Measurements from ENCODE around the gene ARFGEF2. TPM values are rescaled to one million over a fixed set of nuclear protein-coding genes. Genes with fewer than 3 reads are reported as not detected.
"Not testable (repeated sequence)": the region's sequence is repeated elsewhere in the genome, so short reads cannot be mapped to it uniquely, and the experiment has no call there.

ARFGEF2 gene
- total RNA-seq, 2 donors from 2014 or later: 29.8 to 31.5 TPM

GRCh38 chr20:48958743-48959142 is 37.2 kb downstream of the ARFGEF2 start:
- H3K27ac Mint-ChIP-seq: peak overlapping the region in 1 of 2 donors; percentile 43

DNA sequence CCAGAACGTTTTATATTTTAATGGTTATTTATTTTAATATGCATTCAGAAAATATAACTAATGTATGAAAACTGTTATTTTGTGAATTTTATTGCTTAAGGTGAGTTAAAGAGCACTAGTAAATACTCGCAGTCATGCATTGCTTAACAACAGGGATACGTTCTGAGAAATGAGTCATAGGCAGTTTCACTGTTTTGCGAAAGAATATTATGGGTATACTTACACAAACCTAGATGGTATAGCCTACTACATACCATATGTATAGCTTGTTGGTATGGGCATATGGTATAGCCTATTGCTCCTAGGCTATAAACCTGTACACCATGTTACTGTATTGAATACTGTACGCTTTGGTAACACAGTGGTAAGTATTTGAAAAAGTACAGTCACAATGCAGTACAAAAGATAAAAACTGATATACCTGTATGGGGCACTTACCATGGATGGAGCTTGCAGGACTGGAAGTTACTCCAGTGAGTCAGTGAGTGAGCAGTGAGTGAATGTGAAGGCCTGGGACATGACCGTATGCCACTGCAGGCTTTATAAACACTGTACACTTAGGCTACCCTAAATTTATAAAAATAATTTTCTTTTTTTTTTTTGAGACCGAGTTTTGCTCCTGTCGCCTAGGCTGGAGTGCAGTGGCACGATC is 38.5 kb downstream of the ARFGEF2 start:
- no peaks in the 10 kb centered on the region for H3K9me3 Mint-ChIP-seq
- peak; percentile 66 to 70 for ATAC-seq
- no peaks in the 10 kb centered on the region for H3K27me3 Mint-ChIP-seq
- peaks cover 0 to 2% of the 10 kb centered on the region in 2 donors for H3K4me1 Mint-ChIP-seq (ENCODE audit: low read depth in 2 of 2)
- peaks cover 9% of the 10 kb centered on the region for H3K36me3 Mint-ChIP-seq
- peak overlapping the region; percentile 43 to 51 for H3K27ac Mint-ChIP-seq
- DNase-seq (ENCODE audit: low spot score): no peak
- H3K4me3 Mint-ChIP-seq: no peak overlapping the region

More at GRCh38 chr20:48958743-48959142, 37.2 kb downstream of the ARFGEF2 start:
- DNase-seq (ENCODE audit: low spot score) (no peak), ATAC-seq (peak in 1 of 2 donors; percentile 40)
- Mint-ChIP-seq H3K9me3 (no peaks in the 10 kb centered on the region), H3K27me3 (no peaks in the 10 kb centered on the region), H3K4me1 (ENCODE audit: low read depth in 2 of 2) (peaks cover 0 to 2% of the 10 kb centered on the region in 2 donors), H3K36me3 (peaks cover 10% of the 10 kb centered on the region), H3K4me3 (no peak overlapping the region)

GRCh38 chr20:48962421-48962820 is 40.9 kb downstream of the ARFGEF2 start:
- peaks cover 0 to 2% of the 10 kb centered on the region in 2 donors for H3K4me1 Mint-ChIP-seq (ENCODE audit: low read depth in 2 of 2)
- DNase-seq (ENCODE audit: low spot score): no peak
- H3K27ac Mint-ChIP-seq: no peak overlapping the region
- H3K27me3 Mint-ChIP-seq: no peaks in the 10 kb centered on the region
- H3K36me3 Mint-ChIP-seq: peaks cover 10% of the 10 kb centered on the region
- H3K4me3 Mint-ChIP-seq: no peak overlapping the region
- ATAC-seq: no peak
- no peaks in the 10 kb centered on the region for H3K9me3 Mint-ChIP-seq

DNA sequence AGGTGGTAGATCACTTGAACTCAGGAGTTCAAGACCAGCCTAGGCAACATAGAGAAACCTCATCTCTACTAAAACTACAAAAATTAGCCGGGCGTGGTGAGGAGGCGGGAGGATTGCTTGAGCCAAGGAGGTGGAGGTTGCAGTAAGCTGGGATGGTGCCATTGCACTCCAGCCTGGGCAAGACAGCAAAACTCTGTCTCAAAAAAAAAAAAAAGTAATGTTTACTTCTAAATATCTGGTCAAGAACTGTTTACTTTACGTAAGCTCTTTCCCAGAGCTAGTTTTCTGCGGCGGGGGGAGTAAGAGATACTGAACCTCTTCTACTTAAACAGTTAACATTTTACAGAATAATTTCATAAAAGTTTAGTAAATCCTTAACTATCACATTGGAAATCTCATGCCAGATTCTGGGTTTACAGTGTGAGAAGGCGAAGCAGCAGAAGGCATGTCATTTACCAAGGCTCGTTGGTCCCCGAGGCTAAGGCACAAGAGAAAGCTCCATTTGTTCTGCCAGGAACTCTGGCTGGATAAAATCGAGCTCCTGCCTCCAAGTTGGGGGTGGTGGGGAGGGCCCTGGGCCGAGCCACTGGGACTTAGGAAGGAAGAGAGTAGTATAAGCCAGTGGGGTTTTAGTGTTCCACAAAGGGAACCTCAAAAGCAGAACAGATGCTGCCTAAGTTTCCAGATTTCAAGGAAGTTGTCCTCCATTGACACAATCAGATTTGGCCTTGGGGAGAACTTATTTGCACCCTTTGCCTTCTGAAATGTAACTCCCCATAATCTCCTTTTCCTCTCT is 41.7 kb downstream of the ARFGEF2 start:
- Mint-ChIP-seq H3K27ac (no peak overlapping the region), H3K27me3 (no peaks in the 10 kb centered on the region), H3K36me3 (peaks cover 6% of the 10 kb centered on the region)

DNA sequence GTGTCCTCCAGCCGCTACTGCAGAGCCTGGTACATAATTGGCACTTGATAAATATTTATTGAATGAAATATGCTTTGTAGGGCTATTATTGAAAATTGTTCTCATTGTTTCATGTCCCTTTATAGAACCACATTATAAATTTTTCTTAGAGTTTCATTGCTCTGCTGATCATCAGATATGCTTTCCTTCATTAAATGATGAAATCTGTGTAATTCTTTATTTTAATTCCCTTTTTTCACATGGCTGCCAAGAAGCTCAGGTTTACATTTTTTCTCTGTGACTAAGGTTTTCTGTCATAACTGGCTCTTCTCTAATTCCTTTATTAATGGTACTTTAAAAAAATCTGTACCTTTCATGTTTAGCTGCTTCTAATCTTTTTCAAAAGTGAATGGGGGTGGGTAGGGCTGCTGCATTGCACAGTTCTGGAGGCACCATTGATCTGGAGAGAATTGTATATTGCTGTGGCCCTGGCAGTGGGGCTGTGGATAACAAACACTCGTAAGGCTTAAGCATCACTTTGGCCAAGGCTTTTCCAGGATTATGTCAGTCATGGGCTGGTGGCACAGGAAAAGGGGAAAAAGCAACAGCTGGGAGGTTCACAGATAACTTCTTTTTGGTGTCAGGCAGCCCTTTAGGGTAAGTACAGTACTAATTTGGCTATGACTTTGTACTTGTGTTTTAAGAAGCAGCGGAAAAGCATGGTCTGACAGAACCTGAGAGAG is 43.8 kb downstream of the ARFGEF2 start:
- H3K27me3 Mint-ChIP-seq: no peaks in the 10 kb centered on the region
- no peaks in the 10 kb centered on the region for H3K4me1 Mint-ChIP-seq (ENCODE audit: low read depth in 2 of 2)
- no peak for DNase-seq (ENCODE audit: low spot score)
- H3K4me3 Mint-ChIP-seq: no peak overlapping the region
- no peak for ATAC-seq
- H3K27ac Mint-ChIP-seq: no peak overlapping the region
- H3K9me3 Mint-ChIP-seq: no peaks in the 10 kb centered on the region
- H3K36me3 Mint-ChIP-seq: peaks cover 6% of the 10 kb centered on the region

More for the DNA sequence above, 41.7 kb downstream of the ARFGEF2 start:
- H3K4me3 Mint-ChIP-seq: no peak overlapping the region
- H3K9me3 Mint-ChIP-seq: no peaks in the 10 kb centered on the region
- no peak for DNase-seq (ENCODE audit: low spot score)
- H3K4me1 Mint-ChIP-seq (ENCODE audit: low read depth in 2 of 2): peaks cover 0 to 2% of the 10 kb centered on the region in 2 donors
- no peak for ATAC-seq

GRCh38 chr20:48970681-48971365 is 49.3 kb downstream of the ARFGEF2 start:
- Mint-ChIP-seq H3K9me3 (no peaks in the 10 kb centered on the region), H3K36me3 (peaks cover 8% of the 10 kb centered on the region), H3K27me3 (no peaks in the 10 kb centered on the region), H3K4me1 (ENCODE audit: low read depth in 2 of 2) (no peaks in the 10 kb centered on the region), H3K4me3 (no peak overlapping the region), H3K27ac (no peak overlapping the region)
- no peak for DNase-seq (ENCODE audit: low spot score)
- ATAC-seq: no peak

DNA sequence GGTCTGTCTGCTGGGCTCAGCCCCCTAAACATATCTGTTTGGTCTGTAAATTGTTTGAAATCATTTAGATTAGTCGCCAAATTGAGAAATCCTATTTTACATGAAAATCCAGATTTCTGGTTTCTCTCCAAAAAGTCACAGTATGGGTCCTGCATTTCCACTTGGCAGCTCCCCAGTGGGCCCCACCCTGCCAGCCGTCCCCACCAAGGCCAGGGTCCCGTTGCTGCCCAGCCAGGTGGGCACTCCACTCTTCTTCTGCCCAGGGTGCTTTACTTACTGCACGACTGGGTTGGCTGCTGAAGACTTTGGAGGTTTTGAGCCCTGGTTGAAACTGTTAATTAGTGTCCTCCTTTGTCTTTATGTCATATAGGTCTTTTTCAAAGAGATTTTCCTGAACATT is 50.4 kb downstream of the ARFGEF2 start:
- H3K27ac Mint-ChIP-seq: no peak overlapping the region

DNA sequence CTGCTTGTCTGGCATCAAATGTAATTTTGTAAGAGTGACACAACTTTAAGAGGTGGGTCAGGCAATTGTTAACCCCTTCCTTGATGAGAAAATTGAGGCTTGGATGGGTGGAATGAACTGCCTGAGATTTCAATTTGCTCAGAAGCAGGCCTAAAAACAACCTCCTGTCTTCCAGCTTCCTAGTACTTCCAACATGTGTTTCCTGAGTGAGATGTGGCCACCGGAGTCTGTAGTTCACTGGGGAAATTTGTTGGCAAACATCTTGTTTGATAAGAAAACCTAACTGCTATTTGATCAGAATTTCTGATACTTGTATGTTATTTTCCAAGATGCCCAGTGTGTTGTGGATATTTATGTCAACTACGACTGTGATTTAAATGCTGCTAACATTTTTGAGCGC is 51.3 kb downstream of the ARFGEF2 start:
- Mint-ChIP-seq H3K27me3 (no peaks in the 10 kb centered on the region), H3K4me1 (ENCODE audit: low read depth in 2 of 2) (no peaks in the 10 kb centered on the region), H3K9me3 (no peaks in the 10 kb centered on the region), H3K4me3 (no peak overlapping the region), H3K36me3 (peaks cover 8% of the 10 kb centered on the region), H3K27ac (no peak overlapping the region)
- DNase-seq (ENCODE audit: low spot score) (no peak), ATAC-seq (no peak)

More for the DNA sequence above, 50.4 kb downstream of the ARFGEF2 start:
- no peak for DNase-seq (ENCODE audit: low spot score)
- H3K4me1 Mint-ChIP-seq (ENCODE audit: low read depth in 2 of 2): no peaks in the 10 kb centered on the region
- no peak overlapping the region for H3K4me3 Mint-ChIP-seq
- no peaks in the 10 kb centered on the region for H3K27me3 Mint-ChIP-seq
- no peaks in the 10 kb centered on the region for H3K9me3 Mint-ChIP-seq
- no peak for ATAC-seq
- H3K36me3 Mint-ChIP-seq: peaks cover 4% of the 10 kb centered on the region

DNA sequence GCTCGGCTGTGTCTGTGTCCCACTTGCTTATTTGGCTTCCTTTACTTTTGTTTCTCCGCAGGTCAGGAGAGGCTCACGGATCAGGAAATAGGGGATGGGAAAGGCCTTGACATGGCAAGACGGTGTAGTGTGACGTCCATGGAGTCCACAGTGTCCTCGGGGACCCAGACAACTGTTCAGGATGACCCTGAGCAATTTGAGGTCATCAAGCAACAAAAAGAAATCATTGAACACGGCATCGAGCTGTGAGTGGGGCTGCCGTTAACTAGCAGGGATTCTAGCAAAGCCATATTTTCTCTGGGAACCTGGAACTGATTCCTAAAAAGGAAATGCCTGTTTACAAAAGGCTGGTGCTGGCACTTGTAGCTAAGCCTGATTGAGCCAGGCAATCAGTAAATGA is 54.4 kb downstream of the ARFGEF2 start:
- Mint-ChIP-seq H3K36me3 (peaks cover 16% of the 10 kb centered on the region), H3K27me3 (no peaks in the 10 kb centered on the region), H3K4me1 (ENCODE audit: low read depth in 2 of 2) (peaks cover 8 to 13% of the 10 kb centered on the region in 2 donors), H3K9me3 (no peaks in the 10 kb centered on the region), H3K4me3 (no peak overlapping the region), H3K27ac (no peak overlapping the region)
- ATAC-seq: no peak
- no peak for DNase-seq (ENCODE audit: low spot score)

GRCh38 chr20:48979980-48980379 is 58.5 kb downstream of the ARFGEF2 start:
- H3K9me3 Mint-ChIP-seq; DNase-seq (ENCODE audit: low spot score); H3K4me3 Mint-ChIP-seq; H3K27me3 Mint-ChIP-seq; H3K27ac Mint-ChIP-seq; ATAC-seq: not testable (repeated sequence)
- Mint-ChIP-seq H3K4me1 (ENCODE audit: low read depth in 2 of 2) (peaks cover 8 to 13% of the 10 kb centered on the region in 2 donors), H3K36me3 (peaks cover 32% of the 10 kb centered on the region)

GRCh38 chr20:48983423-48984400 is 62.2 kb downstream of the ARFGEF2 start:
- Mint-ChIP-seq H3K9me3 (no peaks in the 10 kb centered on the region), H3K4me3 (no peak overlapping the region), H3K4me1 (ENCODE audit: low read depth in 2 of 2) (peaks cover 8 to 13% of the 10 kb centered on the region in 2 donors), H3K27me3 (no peaks in the 10 kb centered on the region), H3K36me3 (peaks cover 31% of the 10 kb centered on the region), H3K27ac (no peak overlapping the region)
- ATAC-seq: no peak
- no peak for DNase-seq (ENCODE audit: low spot score)

DNA sequence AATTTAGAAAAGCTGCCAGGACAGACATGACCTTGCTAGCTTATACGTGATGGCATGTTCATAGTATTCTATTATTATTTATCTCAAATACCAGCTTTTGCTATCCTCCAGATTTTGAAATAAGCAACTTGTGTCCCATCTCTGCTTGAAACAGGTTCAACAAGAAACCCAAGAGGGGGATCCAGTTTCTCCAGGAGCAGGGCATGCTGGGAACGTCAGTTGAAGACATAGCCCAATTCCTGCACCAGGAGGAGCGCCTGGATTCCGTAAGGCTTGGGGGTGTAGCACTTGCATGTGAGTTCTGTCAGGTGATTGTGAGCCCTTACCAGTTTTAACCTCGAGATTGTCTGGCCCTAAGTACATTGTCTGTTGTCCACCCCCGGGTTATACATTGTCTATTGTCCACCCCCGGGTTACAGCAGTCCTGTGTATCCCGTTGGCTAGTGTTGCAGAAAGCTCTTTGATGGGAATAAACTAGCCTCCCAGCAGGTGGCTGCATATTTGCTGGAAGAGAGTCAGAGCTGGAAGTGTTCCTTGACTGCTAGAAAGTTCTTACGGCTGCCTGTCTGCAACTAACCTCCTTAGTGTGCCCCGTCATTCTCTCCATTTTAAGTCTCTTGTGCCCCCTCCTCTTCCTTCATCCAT is 63.2 kb downstream of the ARFGEF2 start:
- no peak overlapping the region for H3K27ac Mint-ChIP-seq
- DNase-seq (ENCODE audit: low spot score): no peak
- H3K27me3 Mint-ChIP-seq: no peaks in the 10 kb centered on the region
- no peak overlapping the region for H3K4me3 Mint-ChIP-seq
- H3K9me3 Mint-ChIP-seq: no peaks in the 10 kb centered on the region
- H3K36me3 Mint-ChIP-seq: peaks cover 30% of the 10 kb centered on the region
- peaks cover 7 to 10% of the 10 kb centered on the region in 2 donors for H3K4me1 Mint-ChIP-seq (ENCODE audit: low read depth in 2 of 2)
- ATAC-seq: no peak

Measured in natural killer cell treated with Interleukin-12 subunit alpha and Interleukin-12 subunit beta and Interleukin-15 and Interleukin-18, amount 100 ng/mL, for 72 hours (primary cell).